Uterus (tissue), 4 donors: ENCODE data around the gene EPHA8. TPM values are rescaled to one million over a fixed set of nuclear protein-coding genes. Genes with fewer than 3 reads are reported as not detected.

Experiments used
- DNase-seq, 2 donors: peaks; one replicate each; pipeline ENCODE4 v3.0.0-alpha.2; 2019 to 2020
- H3K27ac ChIP-seq, 2 donors: fragments of 200-600 bp; sonication (generic); 1 replicate in 1 of 2; 2 replicates in 1 of 2; pipeline ENCODE4 v1.5.1; 2016 to 2018
- H3K27me3 ChIP-seq, 2 donors: fragments of 200-600 bp; sonication (generic); one replicate each; pipeline ENCODE4 v1.5.1; 2018 to 2019; ENCODE audit warnings: control low read depth in 1 of 2
- H3K36me3 ChIP-seq, 2 donors: fragments of 200-600 bp; sonication (generic); one replicate each; pipeline ENCODE4 v1.5.1; 2019; ENCODE audit warnings: control low read depth in 1 of 2
- H3K4me1 ChIP-seq, 2 donors: fragments of 200-600 bp; sonication (generic); one replicate each; pipeline ENCODE4 v1.5.1; 2018 to 2019; ENCODE audit warnings: control low read depth in 1 of 2
- H3K4me3 ChIP-seq, 2 donors: fragments of 200-600 bp; sonication (generic); 1 replicate in 1 of 2; 2 replicates in 1 of 2; pipeline ENCODE4 v1.5.1; 2018 to 2019; ENCODE audit warnings: mild to moderate bottlenecking in 1 of 2
- H3K9me3 ChIP-seq, 2 donors: fragments of 200-600 bp; sonication (generic); one replicate each; pipeline ENCODE4 v1.5.1; 2019; ENCODE audit warnings: control low read depth in 1 of 2
- POLR2A ChIP-seq, 2 donors: fragments of 450-650 bp; IDR thresholded peaks; one replicate each; pipeline ENCODE4 v1.6.1; 2016; ENCODE audit warnings: antibody characterized with exemption in 2 of 2, mild to moderate bottlenecking in 1 of 2, moderate library complexity in 1 of 2
- intact Hi-C: fragments of 100-400 bp; cut with DNase I; formaldehyde crosslinking; loops from one replicate; pipeline ENCODE4 v1.15.1; 2023; ENCODE audit warnings: low total_unique reads
- total RNA-seq, 4 donors: library from RNA; depleted of rRNA in 3 of 4; stranded (reverse); fragments of >200 nt in 3 of 4; gene quantifications; one replicate each; pipeline versions ENCODE4 v1.1.0 to v1.2.4, GENCODE V29; 2014 to 2023
- TF ChIP-seq, protein P1 (sequence below), 4 experiments: fragments of 200-600 bp in 2 of 4; fragments of 450-650 bp in 2 of 4; sonication (generic) in 2 of 4; IDR thresholded peaks; one replicate each; pipeline ENCODE4 v1.5.1; 2016 to 2019; ENCODE audit warnings: antibody characterized with exemption in 4 of 4, mild to moderate bottlenecking in 2 of 4, moderate library complexity in 1 of 4
- donor health status: DM: yes; HTN: yes; CAD: no.

The EPHA8 gene
- total RNA-seq, 4 donors from 2014 or later, result 0.07 TPM; not detected in 3

DNA sequence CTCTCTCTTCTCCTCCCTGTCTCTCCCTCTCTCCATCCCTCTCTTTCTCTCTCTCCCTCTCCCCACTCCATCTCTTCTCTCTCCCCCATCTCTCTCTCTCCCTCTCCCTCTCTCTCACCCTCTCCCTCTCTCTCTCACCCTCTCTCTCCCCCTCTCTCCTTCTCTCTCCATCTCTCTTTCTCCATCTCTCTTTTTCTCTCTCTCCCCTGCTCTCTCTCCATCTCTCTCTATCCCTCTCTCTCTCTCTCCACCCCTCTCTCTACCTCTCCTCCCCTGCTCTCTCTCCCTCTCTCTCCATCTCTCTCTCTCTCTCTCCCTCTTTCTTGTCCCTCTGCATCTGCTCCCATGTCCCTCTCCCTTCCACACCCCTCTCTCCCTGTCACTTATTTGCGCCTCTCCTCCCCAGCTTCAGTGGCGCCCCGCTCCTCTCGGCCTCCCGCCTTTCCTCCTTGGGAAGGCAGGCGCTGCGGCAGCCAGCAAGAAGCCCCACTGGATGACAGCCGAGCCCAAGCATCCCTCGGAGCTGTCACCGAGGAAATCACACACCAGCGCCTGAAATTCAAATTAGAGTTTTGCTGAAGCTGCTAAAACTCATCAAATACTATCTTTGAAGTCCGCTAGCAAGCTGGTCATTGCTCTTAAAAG lies 15.3 kb upstream of the EPHA8 start:
- Histone ChIP-seq H3K27ac (no peak overlapping the region), H3K27me3 (no peaks in the 10 kb centered on the region), H3K4me1 (no peaks in the 10 kb centered on the region), H3K9me3 (no peaks in the 10 kb centered on the region), H3K4me3 (no peak overlapping the region), H3K36me3 (no peaks in the 10 kb centered on the region)
- no peak for DNase-seq
- intact Hi-C loops, result no loop called here
- no peak for TF ChIP-seq POLR2A (IDR thresholded peaks at IDR 0.05)
- TF ChIP-seq, protein P1, sequence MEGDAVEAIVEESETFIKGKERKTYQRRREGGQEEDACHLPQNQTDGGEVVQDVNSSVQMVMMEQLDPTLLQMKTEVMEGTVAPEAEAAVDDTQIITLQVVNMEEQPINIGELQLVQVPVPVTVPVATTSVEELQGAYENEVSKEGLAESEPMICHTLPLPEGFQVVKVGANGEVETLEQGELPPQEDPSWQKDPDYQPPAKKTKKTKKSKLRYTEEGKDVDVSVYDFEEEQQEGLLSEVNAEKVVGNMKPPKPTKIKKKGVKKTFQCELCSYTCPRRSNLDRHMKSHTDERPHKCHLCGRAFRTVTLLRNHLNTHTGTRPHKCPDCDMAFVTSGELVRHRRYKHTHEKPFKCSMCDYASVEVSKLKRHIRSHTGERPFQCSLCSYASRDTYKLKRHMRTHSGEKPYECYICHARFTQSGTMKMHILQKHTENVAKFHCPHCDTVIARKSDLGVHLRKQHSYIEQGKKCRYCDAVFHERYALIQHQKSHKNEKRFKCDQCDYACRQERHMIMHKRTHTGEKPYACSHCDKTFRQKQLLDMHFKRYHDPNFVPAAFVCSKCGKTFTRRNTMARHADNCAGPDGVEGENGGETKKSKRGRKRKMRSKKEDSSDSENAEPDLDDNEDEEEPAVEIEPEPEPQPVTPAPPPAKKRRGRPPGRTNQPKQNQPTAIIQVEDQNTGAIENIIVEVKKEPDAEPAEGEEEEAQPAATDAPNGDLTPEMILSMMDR (IDR thresholded peaks at IDR 0.05), result no peak

DNA sequence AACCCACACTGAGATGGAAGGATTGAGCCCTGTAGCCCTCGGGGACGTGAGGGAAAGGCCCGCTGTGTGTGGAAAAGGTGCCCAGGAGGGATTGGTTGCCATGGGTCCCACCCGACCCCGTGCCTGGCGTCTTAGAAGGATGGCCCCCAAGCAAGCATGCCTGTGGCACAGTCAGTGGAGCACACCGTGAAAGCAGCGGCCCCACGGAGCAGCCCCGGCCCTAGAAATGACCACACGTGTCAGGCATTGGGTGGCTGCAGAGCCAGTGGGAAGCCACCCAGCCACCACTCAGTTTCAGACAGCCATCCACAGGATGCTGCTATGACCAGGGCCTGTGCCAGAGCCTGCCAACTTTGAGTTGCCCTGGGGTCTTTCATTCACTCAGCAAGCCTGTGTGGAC lies 13.3 kb upstream of the EPHA8 start:
- H3K36me3 ChIP-seq, result no peaks in the 10 kb centered on the region
- no peak for TF ChIP-seq POLR2A (IDR thresholded peaks at IDR 0.05)
- TF ChIP-seq, protein P1 (IDR thresholded peaks at IDR 0.05), result no peak

DNA sequence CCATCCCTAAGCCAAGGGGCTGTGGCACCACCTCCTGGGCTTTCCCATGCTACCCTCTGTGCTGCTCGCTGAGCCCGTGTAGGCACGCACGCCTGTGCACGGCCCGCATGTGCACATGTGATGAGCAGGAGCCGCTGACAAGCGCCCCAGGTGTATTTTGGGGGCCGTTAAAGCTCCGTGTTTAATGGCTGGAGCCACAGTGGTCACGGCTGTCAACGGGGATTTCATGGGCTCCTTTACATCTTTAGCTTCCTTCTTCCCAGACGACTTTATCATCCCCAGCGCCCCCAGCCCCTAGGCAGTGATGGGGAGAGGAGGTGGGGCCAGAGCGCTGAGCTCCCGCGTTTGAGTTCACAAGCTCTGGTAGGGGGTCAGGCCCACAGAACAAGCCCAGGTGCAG lies 11.7 kb upstream of the EPHA8 start:
- intact Hi-C loops, result no loop called here
- no peaks in the 10 kb centered on the region for H3K36me3 ChIP-seq
- no peak overlapping the region for H3K27ac ChIP-seq
- no peak overlapping the region for H3K4me3 ChIP-seq
- TF ChIP-seq, protein P1 (IDR thresholded peaks at IDR 0.05), result no peak
- TF ChIP-seq POLR2A (IDR thresholded peaks at IDR 0.05), result no peak
- H3K4me1 ChIP-seq, result no peaks in the 10 kb centered on the region
- no peak for DNase-seq
- no peaks in the 10 kb centered on the region for H3K27me3 ChIP-seq
- H3K9me3 ChIP-seq, result no peaks in the 10 kb centered on the region

More for the DNA sequence above, 13.3 kb upstream of the EPHA8 start:
- H3K4me3 ChIP-seq, result no peak overlapping the region
- H3K27me3 ChIP-seq, result no peaks in the 10 kb centered on the region
- no peaks in the 10 kb centered on the region for H3K9me3 ChIP-seq
- no peak for DNase-seq
- intact Hi-C loops, result no loop called here
- H3K27ac ChIP-seq, result no peak overlapping the region
- no peaks in the 10 kb centered on the region for H3K4me1 ChIP-seq

- intact Hi-C loops, result no loop called here
- Histone ChIP-seq H3K27me3 (no peaks in the 10 kb centered on the region), H3K9me3 (no peaks in the 10 kb centered on the region), H3K4me3 (no peak overlapping the region), H3K4me1 (no peaks in the 10 kb centered on the region), H3K27ac (no peak overlapping the region), H3K36me3 (no peaks in the 10 kb centered on the region)
- TF ChIP-seq, protein P1 (IDR thresholded peaks at IDR 0.05), result no peak
- no peak for TF ChIP-seq POLR2A (IDR thresholded peaks at IDR 0.05)
- DNase-seq, result no peak
Observed at GRCh38 chr1:22552021-22552420, 11.3 kb upstream of the EPHA8 start.

- Histone ChIP-seq H3K36me3 (no peaks in the 10 kb centered on the region), H3K27ac (no peak overlapping the region), H3K27me3 (no peaks in the 10 kb centered on the region), H3K4me1 (no peaks in the 10 kb centered on the region), H3K9me3 (no peaks in the 10 kb centered on the region), H3K4me3 (no peak overlapping the region)
- intact Hi-C loops, result no loop called here
- DNase-seq, result no peak
- TF ChIP-seq POLR2A (IDR thresholded peaks at IDR 0.05), result no peak
- TF ChIP-seq, protein P1 (IDR thresholded peaks at IDR 0.05), result no peak
Observed at GRCh38 chr1:22553104-22553880, 10.0 kb upstream of the EPHA8 start.
